AG08396 (cell line): ENCODE results near the gene ANGEL1.

Source experiments
- DNase-seq: peaks from one replicate; pipeline ENCODE4 v3.0.0; 2012; ENCODE audit warnings: low spot score, mixed read lengths

The ANGEL1 gene

DNA sequence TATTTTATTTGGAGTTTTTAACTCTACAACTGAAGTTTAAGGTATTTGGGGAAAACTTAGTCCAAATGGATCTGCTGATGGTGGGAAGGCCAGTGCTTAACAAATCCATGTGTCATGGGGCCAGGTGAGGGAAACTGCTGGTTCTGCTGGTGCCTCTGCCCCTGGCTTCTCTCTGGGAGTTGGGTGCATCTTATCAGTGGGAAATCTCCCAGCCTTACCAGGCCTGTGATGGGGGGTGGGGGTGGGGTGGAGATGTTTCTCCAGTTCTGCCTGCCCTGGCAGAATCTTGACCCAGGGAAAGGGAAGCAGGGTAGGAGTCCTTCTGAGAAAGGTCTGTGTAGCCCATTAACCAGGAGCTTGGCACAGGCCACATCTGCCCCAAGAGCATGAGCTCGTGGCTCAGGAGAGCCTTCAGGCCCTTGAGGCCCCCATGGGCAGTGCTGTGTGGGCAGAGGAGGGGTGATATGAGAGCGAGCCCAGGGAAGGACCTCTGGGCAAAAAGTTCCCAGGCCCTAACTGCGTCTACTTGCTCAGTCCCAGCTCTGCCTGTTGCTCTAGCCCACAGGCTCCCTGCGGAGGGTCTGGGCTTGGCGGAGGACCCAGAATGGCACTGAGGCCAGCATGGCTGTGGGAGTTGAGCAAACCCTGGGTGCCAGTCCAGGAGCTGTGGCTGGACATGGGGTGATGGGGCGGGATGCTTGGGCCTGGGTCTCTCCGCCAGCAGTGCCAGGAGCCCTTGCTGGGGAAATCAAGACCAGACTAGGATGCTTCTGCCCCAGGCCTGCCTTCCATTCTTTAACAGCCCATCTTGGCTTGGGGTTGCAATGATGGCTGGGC is 33.2 kb downstream of the ANGEL1 start:
- no peak for DNase-seq

- DNase-seq: no peak
Measured at GRCh38 chr14:76778546-76779215, 34.0 kb downstream of the ANGEL1 start.

- no peak for DNase-seq
Measured at GRCh38 chr14:76777721-76778120, 35.0 kb downstream of the ANGEL1 start.

DNA sequence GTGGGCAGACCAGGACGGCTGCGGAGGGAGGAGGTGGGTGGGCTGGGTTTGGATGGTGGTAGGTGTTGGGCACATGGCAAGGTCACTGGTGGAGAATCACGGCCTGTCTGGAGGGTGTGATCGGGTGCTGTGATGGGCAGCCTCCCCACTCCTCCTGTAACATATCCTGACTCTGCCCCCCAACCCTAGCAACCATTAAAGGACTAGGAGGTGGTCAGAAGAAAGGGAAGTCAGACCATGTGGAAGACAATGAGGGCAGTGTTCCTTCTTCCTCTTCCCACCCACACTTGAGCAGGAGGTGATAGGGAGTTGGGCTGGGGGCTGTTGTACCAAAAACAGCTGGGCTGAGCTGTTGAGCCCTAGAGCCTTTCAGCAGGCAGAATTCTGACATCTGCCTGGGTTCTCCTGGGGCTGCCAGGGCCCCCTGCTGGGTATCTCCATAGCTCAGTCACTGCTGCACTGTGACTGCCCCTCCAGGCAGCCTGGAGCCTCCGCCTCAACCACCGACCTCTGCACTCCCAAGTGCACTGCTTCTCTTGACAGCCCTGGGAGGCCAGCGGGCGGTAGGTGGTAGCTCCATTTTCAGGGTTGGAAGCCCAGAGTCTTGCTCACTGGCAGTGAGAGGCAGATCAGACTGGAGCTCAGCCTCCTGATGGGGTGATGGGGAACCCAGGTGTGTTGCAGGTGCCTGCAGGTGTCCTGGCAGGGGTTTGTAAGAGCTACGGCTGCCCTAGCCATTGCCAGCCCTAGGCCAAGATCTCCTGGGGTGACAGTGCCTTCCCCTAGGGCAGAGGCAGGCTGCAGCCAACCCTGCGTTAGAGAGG is 36.0 kb downstream of the ANGEL1 start:
- DNase-seq: no peak

DNA sequence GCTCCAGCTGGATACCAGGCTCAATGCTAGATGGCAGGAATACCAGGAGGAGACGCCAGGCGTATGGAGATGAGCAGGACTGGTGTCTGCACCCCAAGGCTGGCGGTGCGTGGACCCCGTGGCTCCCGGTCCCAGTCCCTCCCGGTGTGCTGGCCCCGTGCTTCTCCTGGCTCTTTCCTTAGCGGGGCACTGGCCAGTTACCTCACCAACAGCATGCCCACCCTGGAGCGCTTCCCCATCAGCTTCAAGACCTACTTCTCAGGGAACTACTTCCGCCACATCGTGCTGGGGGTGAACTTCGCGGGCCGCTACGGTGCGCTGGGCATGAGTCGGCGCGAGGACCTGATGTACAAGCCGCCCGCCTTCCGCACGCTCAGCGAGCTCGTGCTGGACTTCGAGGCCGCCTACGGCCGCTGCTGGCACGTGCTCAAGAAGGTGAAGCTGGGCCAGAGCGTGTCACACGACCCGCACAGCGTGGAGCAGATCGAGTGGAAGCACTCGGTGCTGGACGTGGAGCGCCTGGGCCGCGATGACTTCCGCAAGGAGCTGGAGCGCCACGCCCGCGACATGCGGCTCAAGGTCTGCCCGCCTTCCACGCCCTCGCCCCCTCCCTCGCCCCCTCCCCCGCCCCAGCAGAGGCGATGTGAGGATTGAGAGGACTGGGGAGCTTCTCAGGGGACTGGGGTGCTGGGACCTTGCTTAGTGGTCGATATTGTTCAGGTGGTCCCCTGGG is 36.8 kb downstream of the ANGEL1 start:
- DNase-seq: no peak

DNA sequence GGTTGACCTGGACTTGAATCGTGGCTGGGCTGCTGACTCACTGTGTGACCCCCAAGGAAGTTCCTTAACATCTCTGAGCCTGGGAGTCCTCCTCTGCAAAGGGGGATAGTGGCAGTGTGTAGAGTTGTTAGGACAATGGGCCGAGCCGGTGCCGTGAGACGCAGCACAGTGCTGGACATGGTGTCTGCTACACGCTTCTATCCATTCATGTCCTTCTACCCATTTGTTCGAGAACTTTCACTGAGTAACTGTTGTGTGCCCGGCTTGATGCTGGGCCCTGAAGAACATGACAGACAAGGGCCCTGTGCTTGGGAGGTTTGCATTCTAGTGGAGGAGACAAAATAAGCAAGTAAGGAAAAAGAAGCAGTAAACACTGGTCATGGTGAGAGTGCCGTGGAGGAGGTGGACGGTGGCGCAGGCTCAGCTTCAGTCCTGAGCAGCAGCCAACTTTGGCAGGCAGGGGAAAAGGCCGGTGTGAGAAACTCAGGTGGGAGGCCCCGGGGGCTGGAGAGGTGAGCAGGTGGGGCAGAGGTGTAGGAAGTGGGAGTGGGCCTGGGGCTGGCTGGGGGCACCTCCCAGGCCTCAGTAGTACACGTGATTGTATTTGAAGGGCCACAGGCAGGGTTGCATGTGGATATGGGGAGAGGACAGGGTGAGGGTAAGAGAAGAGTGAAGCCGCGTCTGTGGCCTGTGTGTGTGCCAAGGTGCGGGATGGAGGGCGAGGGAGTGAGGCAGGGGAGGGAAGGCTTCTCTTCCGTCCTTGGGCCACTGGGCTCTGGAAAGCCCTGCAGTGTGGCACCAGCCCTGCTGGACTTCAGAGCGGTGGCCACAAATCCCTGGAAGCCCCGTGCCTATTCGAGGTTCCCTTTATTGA is 37.6 kb downstream of the ANGEL1 start:
- no peak for DNase-seq

- DNase-seq: no peak
Measured at GRCh38 chr14:76773956-76774820, 38.5 kb downstream of the ANGEL1 start.

DNA sequence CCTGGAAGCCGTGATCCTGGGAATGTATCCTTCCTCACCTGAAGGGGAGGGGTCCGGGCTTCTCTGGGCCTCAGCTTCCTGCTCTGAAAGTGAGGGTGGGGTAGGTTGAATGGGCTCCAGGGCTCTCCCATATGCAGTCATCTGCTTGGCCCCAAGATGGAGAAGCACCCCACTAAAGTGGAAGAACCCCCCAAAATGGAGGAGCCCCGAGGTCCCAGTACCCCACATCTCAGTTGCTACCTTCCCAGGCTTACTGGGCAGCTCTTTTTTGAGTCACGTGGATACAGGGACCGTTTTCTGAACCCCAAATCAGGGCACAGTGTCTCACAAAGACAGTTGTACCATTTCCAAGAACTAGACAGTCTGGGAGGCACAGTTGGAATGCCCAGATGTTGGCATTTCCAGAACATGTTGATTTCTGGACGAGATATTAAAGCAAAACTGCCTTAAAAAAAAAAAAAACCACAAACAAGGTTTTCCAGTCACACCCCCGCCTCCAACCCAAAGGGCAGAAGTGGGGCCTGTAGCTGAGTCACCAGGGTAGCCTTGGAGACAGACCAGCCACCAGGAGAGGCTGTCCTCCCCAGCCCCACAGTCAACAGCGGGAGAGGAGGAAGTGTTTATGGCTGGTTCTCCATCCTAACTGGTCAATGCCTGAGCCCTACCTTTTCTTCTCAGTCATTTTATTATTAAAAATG is 39.3 kb downstream of the ANGEL1 start:
- peak; percentile 88 for DNase-seq

DNA sequence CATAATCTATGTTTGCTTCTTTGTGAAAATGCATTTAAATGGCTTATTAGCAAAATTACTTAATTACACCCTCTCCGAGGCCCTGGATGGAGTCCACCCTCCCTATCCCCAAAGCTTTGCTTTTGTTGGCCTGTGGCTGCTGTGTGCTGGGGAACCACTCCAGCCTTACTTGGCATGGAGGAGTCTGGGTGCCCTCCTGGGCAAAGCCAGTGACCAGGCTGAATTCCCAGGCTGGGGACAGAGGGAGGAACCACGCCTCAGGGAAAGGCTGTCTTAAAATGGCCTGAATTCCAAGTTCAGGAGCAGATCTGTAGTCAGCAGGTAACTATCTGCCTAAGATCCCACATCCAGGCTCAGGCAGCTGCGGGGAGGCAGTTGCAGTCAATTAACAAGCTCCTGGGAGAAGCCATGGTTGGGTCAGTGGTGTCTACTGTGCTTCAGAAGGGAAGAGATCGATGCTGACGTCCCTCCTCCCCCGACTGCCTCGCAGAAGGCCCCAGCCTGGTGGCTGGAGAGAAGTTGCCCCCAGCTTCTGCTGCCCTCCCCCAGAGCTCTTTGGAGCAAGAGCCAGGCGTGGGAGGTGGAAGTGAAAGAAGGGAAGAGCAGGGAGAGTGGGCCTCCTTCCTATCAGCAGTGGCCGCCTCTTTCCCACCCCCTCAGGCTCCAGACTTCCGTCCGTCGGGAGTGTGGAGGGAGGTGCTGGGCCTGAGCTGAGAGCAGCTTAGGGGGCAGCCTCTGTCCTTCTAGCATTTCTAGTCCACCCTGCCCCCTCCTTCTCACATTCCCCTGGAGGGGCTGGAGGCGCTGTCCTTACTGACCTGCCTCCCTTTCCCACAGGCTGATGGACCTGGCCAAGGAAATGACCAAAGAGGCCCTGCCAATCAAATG is 40.1 kb downstream of the ANGEL1 start:
- DNase-seq: no peak

- DNase-seq: no peak
Measured at GRCh38 chr14:76771437-76771980, 41.2 kb downstream of the ANGEL1 start.

DNA sequence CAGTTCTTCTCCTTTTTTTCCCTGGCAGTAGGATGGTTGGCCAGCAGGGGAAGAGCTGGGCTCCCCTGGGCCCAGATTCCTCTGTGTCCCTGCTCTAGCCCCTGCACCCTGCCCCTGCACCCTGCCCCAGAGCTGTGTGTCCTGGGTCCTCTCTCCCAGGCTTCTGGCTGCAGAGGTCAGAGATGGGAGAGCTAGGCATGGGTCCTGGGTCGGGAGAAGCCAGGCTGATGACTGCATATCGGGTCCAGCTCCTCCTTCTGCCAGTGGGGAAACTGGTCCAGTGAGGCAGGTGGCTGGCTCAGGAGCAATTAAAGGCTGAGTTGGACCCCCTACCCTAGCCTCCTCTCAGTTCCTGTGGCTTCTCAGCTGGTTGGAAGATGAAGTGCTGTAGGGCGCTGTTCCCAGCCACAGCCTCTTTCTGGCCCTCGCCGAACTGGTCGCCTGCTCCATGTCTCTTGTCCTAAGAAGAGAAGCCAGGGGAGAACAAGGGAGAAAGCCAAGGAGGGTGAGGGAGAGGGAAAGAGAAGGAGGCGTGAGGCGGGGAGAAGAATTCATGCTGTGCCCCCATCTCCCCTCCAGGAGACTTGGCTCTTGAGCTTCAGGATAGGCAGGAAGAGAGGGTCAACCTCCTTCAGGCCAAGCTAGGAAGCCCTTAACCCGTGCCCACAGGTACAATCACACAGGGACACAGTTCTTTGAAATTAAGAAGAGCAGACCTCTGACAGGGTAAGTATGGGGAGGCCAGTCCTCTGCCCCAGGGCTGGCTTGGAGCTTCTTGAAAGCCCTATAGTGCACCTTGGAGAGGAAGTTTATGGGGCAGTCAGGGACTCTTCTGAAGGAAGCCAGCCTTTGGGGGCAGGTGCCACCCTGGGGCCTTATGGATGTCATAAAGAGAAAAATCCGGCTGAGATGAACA is 41.9 kb downstream of the ANGEL1 start:
- DNase-seq: no peak

DNA sequence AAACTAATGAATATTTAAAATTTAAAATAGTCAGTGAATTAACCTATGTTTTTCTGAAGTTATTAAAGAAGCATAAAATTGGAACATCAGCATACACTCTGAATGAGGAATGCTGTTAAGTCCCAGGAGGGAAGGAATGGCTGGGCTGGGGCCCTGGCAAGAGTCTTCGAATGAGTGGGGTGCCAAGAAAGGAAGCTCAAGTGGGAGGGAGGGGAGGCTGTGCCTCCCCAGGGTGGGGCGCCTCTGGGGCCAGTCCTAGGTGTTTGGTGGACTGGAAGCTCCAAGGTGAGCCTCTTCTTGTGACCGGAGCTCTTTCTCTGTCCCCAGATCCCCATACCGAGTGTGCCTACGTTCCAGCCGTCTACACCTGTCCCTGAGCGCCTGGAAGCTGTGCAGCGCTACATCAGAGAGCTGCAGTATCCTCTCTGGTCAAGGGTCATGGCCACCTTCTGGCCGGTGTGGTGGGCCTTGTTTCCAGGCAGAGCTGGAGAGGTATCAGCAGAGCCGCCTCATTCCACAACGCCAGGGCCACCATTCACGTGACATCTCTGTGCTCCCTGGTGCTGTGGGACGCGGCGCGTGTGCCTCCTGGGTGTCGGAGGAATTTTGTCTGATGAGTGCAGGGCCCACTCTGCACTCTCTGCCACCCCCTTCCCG is 42.9 kb downstream of the ANGEL1 start:
- no peak for DNase-seq

DNA sequence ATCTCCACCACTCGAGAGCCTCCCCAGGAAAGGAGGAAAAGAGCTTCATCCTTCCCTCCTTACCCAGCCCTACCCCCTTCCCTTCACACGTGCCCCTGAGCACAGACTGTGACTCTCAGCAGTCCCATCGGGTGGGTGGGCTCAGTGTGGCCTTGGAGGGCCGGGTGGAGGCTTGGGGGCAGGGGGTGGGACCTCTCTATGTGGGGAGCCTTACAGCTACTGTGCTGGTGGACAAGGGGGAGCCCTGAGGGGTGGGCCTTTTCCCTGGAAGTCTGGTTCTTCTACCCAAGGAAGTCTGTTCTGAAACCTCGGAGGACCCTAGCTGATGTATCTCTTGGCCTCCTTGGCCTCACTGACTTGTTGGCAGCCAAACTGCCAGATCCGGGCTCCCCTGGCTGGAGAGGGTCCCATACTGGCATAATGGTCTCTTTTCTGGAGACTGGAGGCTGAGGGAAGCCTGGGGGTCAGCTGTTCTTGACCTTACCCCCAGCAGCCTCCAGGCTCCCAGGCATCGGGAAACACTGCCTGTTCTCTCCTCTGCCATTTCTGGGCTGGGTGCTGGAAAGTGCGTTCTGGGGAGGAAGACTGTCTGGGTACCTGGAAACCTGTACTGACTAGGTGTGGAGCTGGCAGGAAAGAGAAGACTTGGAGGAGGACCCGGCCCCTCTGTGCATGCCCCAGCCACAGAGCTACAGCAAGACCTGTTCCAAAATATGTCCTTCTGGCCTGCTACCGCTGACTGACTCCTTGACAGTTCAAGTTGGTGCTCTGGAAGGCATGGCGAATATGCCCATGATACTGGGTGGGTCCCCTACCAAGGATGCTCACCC is 43.8 kb downstream of the ANGEL1 start:
- no peak for DNase-seq

DNA sequence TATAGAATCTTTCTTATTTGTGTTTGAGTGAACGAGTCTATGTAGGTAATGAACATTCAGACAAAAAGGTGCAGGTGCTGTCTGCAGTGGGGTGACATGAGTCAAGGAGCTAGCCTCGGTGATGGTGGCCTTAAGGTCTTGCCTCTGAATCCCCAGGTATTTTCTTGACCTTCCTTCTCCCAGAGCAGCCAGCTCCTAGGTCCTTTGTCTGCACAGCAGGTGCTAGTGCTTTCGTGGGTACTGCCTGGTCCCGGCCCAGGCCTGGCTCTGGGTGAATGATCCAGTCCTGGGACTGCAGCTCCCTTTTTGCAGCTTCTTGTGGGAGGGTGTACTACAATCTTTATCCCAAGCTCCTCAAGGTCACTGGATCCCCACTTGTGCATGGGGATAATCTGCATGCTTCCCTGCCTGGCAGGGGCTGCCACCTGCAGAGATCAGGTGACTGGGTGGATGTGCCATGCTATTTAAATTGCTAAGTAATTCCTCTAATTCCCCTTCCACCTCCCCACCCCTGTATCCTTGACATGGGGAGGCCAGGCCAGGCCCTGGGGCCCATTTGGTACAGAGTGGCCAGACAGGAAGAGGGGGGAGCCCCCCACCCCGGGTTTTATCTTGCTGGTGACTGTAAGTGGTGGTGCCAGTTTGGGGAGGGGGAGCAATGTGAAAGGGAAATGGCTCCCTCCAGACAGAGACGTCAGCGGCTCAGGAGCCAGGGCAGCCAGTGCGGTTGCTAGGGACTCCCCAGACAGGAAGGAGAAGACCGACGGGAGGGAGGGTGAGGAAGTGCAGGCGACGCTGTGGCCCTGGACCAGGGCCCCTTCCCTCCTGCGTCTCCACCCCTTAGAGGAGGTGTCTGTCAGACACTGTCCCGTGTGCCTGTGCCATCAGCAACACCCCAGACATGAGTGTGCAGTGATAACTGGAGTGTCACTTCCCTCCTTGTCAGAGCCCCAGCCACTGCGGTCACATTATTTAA is 44.7 kb downstream of the ANGEL1 start:
- DNase-seq: peak; percentile 27
